Dendritic cell treated with granulocyte-macrophage colony-stimulating factor and Interleukin-4, amounts not matched to agents 40 ng/mL and 50 ng/mL, for 4 days (primary cell): Measurements from ENCODE around the gene NCOR1.

ENCODE experiments used
- H3K27ac Mint-ChIP-seq: one replicate; pipeline ENCODE4 v1.8.0; 2022; ENCODE audit warnings: mild to moderate bottlenecking, mixed read lengths
- H3K27me3 Mint-ChIP-seq: one replicate; pipeline ENCODE4 v1.8.0; 2022; ENCODE audit warnings: mild to moderate bottlenecking, mixed read lengths
- H3K36me3 Mint-ChIP-seq: one replicate; pipeline ENCODE4 v1.8.0; 2022; ENCODE audit warnings: low read depth, mixed read lengths
- H3K4me1 Mint-ChIP-seq: one replicate; pipeline ENCODE4 v1.8.0; 2022; ENCODE audit warnings: low read depth, mixed read lengths
- H3K4me3 Mint-ChIP-seq: one replicate; pipeline ENCODE4 v1.8.0; 2022; ENCODE audit warnings: mild to moderate bottlenecking, moderate library complexity, mixed read lengths
- H3K9me3 Mint-ChIP-seq: one replicate; pipeline ENCODE4 v1.8.0; 2022; ENCODE audit warnings: mixed read lengths
- intact Hi-C: fragments of 100-400 bp; cut with micrococcal nuclease; formaldehyde crosslinking; loops from one replicate; pipeline ENCODE4 v1.15.0; 2022

Gene NCOR1

GRCh38 chr17:16215273-16215964 lies at the start of gene NCOR1:
NCOR1 (minus strand) TSS chr17:16215534; CDS start chr17:16194569, 20,965 bp downstream.
- no peaks in the 10 kb centered on the region for H3K27me3 Mint-ChIP-seq
- peak within 1 kb of the TSS; percentile 98 for H3K4me3 Mint-ChIP-seq
- peaks cover 36% of the 10 kb centered on the region for H3K4me1 Mint-ChIP-seq
- peaks cover 20% of the 10 kb centered on the region for H3K36me3 Mint-ChIP-seq
- H3K9me3 Mint-ChIP-seq: no peaks in the 10 kb centered on the region
- intact Hi-C loops: loop anchor here (5.0 kb wide), 1 partner anchor 72 kb away; no protein-coding TSS in a partner anchor
- peak within 1 kb of the TSS; percentile 90 for H3K27ac Mint-ChIP-seq

GRCh38 chr17:16262201-16262600 lies 46.9 kb upstream of the NCOR1 start:
- Mint-ChIP-seq H3K9me3 (no peaks in the 10 kb centered on the region), H3K4me3 (no peak overlapping the region), H3K36me3 (peaks cover 5% of the 10 kb centered on the region), H3K4me1 (peaks cover 24% of the 10 kb centered on the region), H3K27me3 (no peaks in the 10 kb centered on the region), H3K27ac (no peak overlapping the region)
- intact Hi-C loops: no loop called here

- Mint-ChIP-seq H3K27ac (no peak overlapping the region), H3K4me1 (peaks cover 13% of the 10 kb centered on the region), H3K27me3 (no peaks in the 10 kb centered on the region), H3K9me3 (no peaks in the 10 kb centered on the region), H3K4me3 (no peak overlapping the region), H3K36me3 (peaks cover 5% of the 10 kb centered on the region)
- intact Hi-C loops: no loop called here
These were observed 45.7 kb upstream of the NCOR1 start for GRCh38 chr17:16261049-16261448.

- no peaks in the 10 kb centered on the region for H3K9me3 Mint-ChIP-seq
- peaks cover 5% of the 10 kb centered on the region for H3K36me3 Mint-ChIP-seq
- H3K27ac Mint-ChIP-seq: no peak overlapping the region
- intact Hi-C loops: no loop called here
- H3K4me1 Mint-ChIP-seq: peaks cover 14% of the 10 kb centered on the region
- H3K4me3 Mint-ChIP-seq: no peak overlapping the region
- no peaks in the 10 kb centered on the region for H3K27me3 Mint-ChIP-seq
These were observed 44.6 kb upstream of the NCOR1 start for GRCh38 chr17:16259926-16260325.

GRCh38 chr17:16258901-16259300 lies 43.6 kb upstream of the NCOR1 start:
- peaks cover 5% of the 10 kb centered on the region for H3K36me3 Mint-ChIP-seq
- H3K27me3 Mint-ChIP-seq: no peaks in the 10 kb centered on the region
- no peak overlapping the region for H3K4me3 Mint-ChIP-seq
- peaks cover 16% of the 10 kb centered on the region for H3K4me1 Mint-ChIP-seq
- H3K9me3 Mint-ChIP-seq: no peaks in the 10 kb centered on the region
- no peak overlapping the region for H3K27ac Mint-ChIP-seq
- intact Hi-C loops: no loop called here

GRCh38 chr17:16255481-16255921 lies 40.2 kb upstream of the NCOR1 start:
- Mint-ChIP-seq H3K36me3 (peaks cover 4% of the 10 kb centered on the region), H3K4me3 (no peak overlapping the region), H3K9me3 (no peaks in the 10 kb centered on the region), H3K4me1 (peaks cover 16% of the 10 kb centered on the region), H3K27ac (peak overlapping the region; percentile 35), H3K27me3 (no peaks in the 10 kb centered on the region)
- intact Hi-C loops: no loop called here

GRCh38 chr17:16254773-16255400 lies 39.6 kb upstream of the NCOR1 start:
- Mint-ChIP-seq H3K4me1 (peaks cover 16% of the 10 kb centered on the region), H3K27ac (peak overlapping the region; percentile 35), H3K36me3 (no peaks in the 10 kb centered on the region), H3K27me3 (no peaks in the 10 kb centered on the region), H3K4me3 (no peak overlapping the region), H3K9me3 (no peaks in the 10 kb centered on the region)
- intact Hi-C loops: no loop called here

GRCh38 chr17:16251556-16251955 lies 36.2 kb upstream of the NCOR1 start:
- Mint-ChIP-seq H3K27ac (no peak overlapping the region), H3K4me3 (no peak overlapping the region), H3K9me3 (no peaks in the 10 kb centered on the region), H3K27me3 (no peaks in the 10 kb centered on the region), H3K4me1 (peaks cover 16% of the 10 kb centered on the region), H3K36me3 (peaks cover 4% of the 10 kb centered on the region)
- intact Hi-C loops: no loop called here

- Mint-ChIP-seq H3K4me3 (no peak overlapping the region), H3K27ac (no peak overlapping the region), H3K27me3 (no peaks in the 10 kb centered on the region), H3K9me3 (no peaks in the 10 kb centered on the region), H3K4me1 (peaks cover 15% of the 10 kb centered on the region), H3K36me3 (peaks cover 4% of the 10 kb centered on the region)
- intact Hi-C loops: no loop called here
These were observed 35.7 kb upstream of the NCOR1 start for GRCh38 chr17:16251043-16251442.

GRCh38 chr17:16250635-16251034 lies 35.3 kb upstream of the NCOR1 start:
- peaks cover 11% of the 10 kb centered on the region for H3K4me1 Mint-ChIP-seq
- peaks cover 4% of the 10 kb centered on the region for H3K36me3 Mint-ChIP-seq
- H3K4me3 Mint-ChIP-seq: no peak overlapping the region
- intact Hi-C loops: no loop called here
- H3K27me3 Mint-ChIP-seq: no peaks in the 10 kb centered on the region
- H3K27ac Mint-ChIP-seq: no peak overlapping the region
- no peaks in the 10 kb centered on the region for H3K9me3 Mint-ChIP-seq

- H3K4me3 Mint-ChIP-seq: no peak overlapping the region
- H3K9me3 Mint-ChIP-seq: no peaks in the 10 kb centered on the region
- H3K4me1 Mint-ChIP-seq: peaks cover 5% of the 10 kb centered on the region
These were observed 32.3 kb upstream of the NCOR1 start for GRCh38 chr17:16247586-16247984.

GRCh38 chr17:16243801-16244567 lies 28.6 kb upstream of the NCOR1 start:
- Mint-ChIP-seq H3K27ac (peak overlapping the region; percentile 6), H3K27me3 (no peaks in the 10 kb centered on the region), H3K36me3 (peaks cover 4% of the 10 kb centered on the region), H3K9me3 (no peaks in the 10 kb centered on the region), H3K4me3 (no peak overlapping the region), H3K4me1 (peaks cover 5% of the 10 kb centered on the region)
- intact Hi-C loops: no loop called here

More at GRCh38 chr17:16247586-16247984, 32.3 kb upstream of the NCOR1 start:
- H3K27me3 Mint-ChIP-seq: no peaks in the 10 kb centered on the region
- no peak overlapping the region for H3K27ac Mint-ChIP-seq
- H3K36me3 Mint-ChIP-seq: peaks cover 4% of the 10 kb centered on the region
- intact Hi-C loops: no loop called here

GRCh38 chr17:16243385-16243784 lies 28.1 kb upstream of the NCOR1 start:
- no peak overlapping the region for H3K4me3 Mint-ChIP-seq
- peak overlapping the region; percentile 6 for H3K27ac Mint-ChIP-seq
- H3K4me1 Mint-ChIP-seq: peaks cover 5% of the 10 kb centered on the region
- peaks cover 4% of the 10 kb centered on the region for H3K36me3 Mint-ChIP-seq
- H3K9me3 Mint-ChIP-seq: no peaks in the 10 kb centered on the region
- no peaks in the 10 kb centered on the region for H3K27me3 Mint-ChIP-seq
- intact Hi-C loops: no loop called here

GRCh38 chr17:16241906-16242399 lies 26.6 kb upstream of the NCOR1 start:
- intact Hi-C loops: no loop called here
- Mint-ChIP-seq H3K4me1 (peaks cover 5% of the 10 kb centered on the region), H3K27me3 (no peaks in the 10 kb centered on the region), H3K4me3 (no peak overlapping the region), H3K27ac (no peak overlapping the region), H3K9me3 (no peaks in the 10 kb centered on the region), H3K36me3 (peaks cover 2% of the 10 kb centered on the region)
